Sigmoid colon (tissue), 7 donors: ENCODE results near the gene PAF1. TPM values are rescaled to one million over a fixed set of nuclear protein-coding genes. Genes with fewer than 3 reads are reported as not detected.

Experiments
- DNase-seq: peaks from one replicate; pipeline ENCODE4 v3.0.0-alpha.2; 2019
- H3K27ac ChIP-seq, 4 donors: fragments of 200-600 bp; sonication (generic); one replicate each; pipeline ENCODE4 v1.5.1; 2016 to 2019; ENCODE audit warnings: mild to moderate bottlenecking in 1 of 4
- H3K27me3 ChIP-seq, 3 donors: fragments of 200-600 bp; sonication (generic); one replicate each; pipeline ENCODE4 v1.5.1; 2019; ENCODE audit warnings: mild to moderate bottlenecking in 1 of 3
- H3K36me3 ChIP-seq, 4 donors: fragments of 200-600 bp; sonication (generic); one replicate each; pipeline ENCODE4 v1.5.1; 2016 to 2019
- H3K4me1 ChIP-seq, 4 donors: fragments of 200-600 bp; sonication (generic); one replicate each; pipeline ENCODE4 v1.5.1; 2017 to 2019
- H3K4me3 ChIP-seq, 4 donors: fragments of 200-600 bp; sonication (generic); one replicate each; pipeline ENCODE4 v1.5.1; 2017 to 2019; ENCODE audit warnings: mild to moderate bottlenecking in 2 of 4, moderate library complexity in 1 of 4
- H3K9me3 ChIP-seq, 4 donors: fragments of 200-600 bp in 3 of 4; sonication (generic) in 3 of 4; one replicate each; pipeline versions ENCODE4 v1.5.1 to v1.6.1; 2013 to 2019
- CTCF ChIP-seq, 4 experiments: fragments of 450-650 bp in 3 of 4; fragments of 200-600 bp in 1 of 4; IDR thresholded peaks; one replicate each; pipeline ENCODE4 v1.5.1; 2016 to 2019; ENCODE audit warnings: antibody characterized with exemption in 4 of 4, mild to moderate bottlenecking in 3 of 4, moderate library complexity in 2 of 4
- EP300 ChIP-seq, 4 donors: sonication (generic); formaldehyde crosslinking; IDR thresholded peaks; one replicate each; pipeline ENCODE4 v1.6.1; 2017; ENCODE audit warnings: antibody characterized with exemption in 4 of 4
- POLR2A ChIP-seq, 2 donors: fragments of 450-650 bp; IDR thresholded peaks; one replicate each; pipeline ENCODE4 v1.6.1; 2016; ENCODE audit warnings: antibody characterized with exemption in 2 of 2, mild to moderate bottlenecking in 2 of 2, moderate library complexity in 2 of 2
- POLR2AphosphoS5 ChIP-seq, 4 donors: sonication (generic); formaldehyde crosslinking; IDR thresholded peaks; one replicate each; pipeline ENCODE4 v1.6.1; 2017; ENCODE audit warnings: antibody characterized with exemption in 4 of 4
- WGBS, 2 donors: extraction: QIAGEN DNeasy Blood & Tissue Kit; methylation state at CpG; one replicate each; pipeline ENCODE4 v1.1.7; 2013; 5-methylcytosine and 5-hydroxymethylcytosine counted together
- intact Hi-C: fragments of 100-400 bp; cut with DNase I; formaldehyde crosslinking; loops from one replicate; pipeline ENCODE4 v1.15.1; 2023
- polyA plus RNA-seq, 3 donors: library from polyadenylated mRNA; stranded (reverse); fragments of 200-250 nt; gene quantifications; one replicate each; pipeline ENCODE4 v1.2.3, GENCODE V29; 2013
- total RNA-seq, 4 donors: library from RNA; depleted of rRNA; stranded (reverse); fragments of >200 nt; gene quantifications; one replicate each; pipeline ENCODE4 v1.1.0, GENCODE V29; 2016
- donor health status: healthy with polysubstance abuse.
- donor health status: Bipolar disorder and iron deficiency.
- donor health status: healthy.

Gene PAF1
- total and polyA plus RNA-seq, 7 donors, result 28.2 to 51.8 (median 37.7) TPM

GRCh38 chr19:39403331-39404312 is 12.7 kb upstream of the PAF1 start:
- Histone ChIP-seq H3K4me1 (peaks cover 0 to 57% (median 47%) of the 10 kb centered on the region in 4 donors), H3K4me3 (peak overlapping the region; percentile 50 to 61 (median 59))

GRCh38 chr19:39402346-39403300 is 11.7 kb upstream of the PAF1 start:
- no peaks in the 10 kb centered on the region for H3K27me3 ChIP-seq
- no peaks in the 10 kb centered on the region for H3K9me3 ChIP-seq
- peak in 1 of 2 donors; percentile 43 for TF ChIP-seq POLR2A (IDR thresholded peaks at IDR 0.05)
- TF ChIP-seq EP300 (IDR thresholded peaks at IDR 0.05), result peak in 2 of 4 donors; percentile 72 to 89
- TF ChIP-seq CTCF (IDR thresholded peaks at IDR 0.05), result no peak
- peak; percentile 57 to 91 (median 84) for TF ChIP-seq POLR2AphosphoS5 (IDR thresholded peaks at IDR 0.05)
- peak; percentile 97 for DNase-seq
- H3K27ac ChIP-seq, result peak overlapping the region; percentile 100
- intact Hi-C loops, result loop anchor here (1.0 to 10.0 kb wide), 3 partner anchors 10 to 1312 kb away; partner anchors contain the start of genes COQ8B, ITPKC and PLEKHG2
- 0 to 2% methylated on average over 59 of the region's 59 CpGs for WGBS, 2 donors
- H3K36me3 ChIP-seq, result peaks cover 1 to 8% (median 5%) of the 10 kb centered on the region in 4 donors
- H3K4me3 ChIP-seq, result peak overlapping the region; percentile 50 to 61 (median 59)
- H3K4me1 ChIP-seq, result peaks cover 0 to 67% (median 57%) of the 10 kb centered on the region in 4 donors

More at GRCh38 chr19:39403331-39404312, 12.7 kb upstream of the PAF1 start:
- TF ChIP-seq EP300 (IDR thresholded peaks at IDR 0.05) (peak; percentile 92 to 99 (median 96)), POLR2A (IDR thresholded peaks at IDR 0.05) (peak; percentile 63 to 71), POLR2AphosphoS5 (IDR thresholded peaks at IDR 0.05) (peak; percentile 89 to 98 (median 93)), CTCF (IDR thresholded peaks at IDR 0.05) (no peak)
- 2 to 3% methylated on average over 43 of the region's 43 CpGs for WGBS, 2 donors
- DNase-seq, result peak; percentile 100
- intact Hi-C loops, result loop anchor here (1.0 to 10.0 kb wide), 3 partner anchors 9 to 1311 kb away; partner anchors contain the start of genes COQ8B, ITPKC and PLEKHG2
- no peaks in the 10 kb centered on the region for H3K27me3 ChIP-seq
- H3K36me3 ChIP-seq, result peaks cover 11 to 18% (median 15%) of the 10 kb centered on the region in 4 donors
- no peaks in the 10 kb centered on the region for H3K9me3 ChIP-seq
- peak overlapping the region; percentile 100 for H3K27ac ChIP-seq

- Histone ChIP-seq H3K4me1 (peaks cover 0 to 71% (median 64%) of the 10 kb centered on the region in 4 donors), H3K36me3 (peaks cover 0 to 8% (median 0%) of the 10 kb centered on the region in 4 donors), H3K9me3 (no peaks in the 10 kb centered on the region), H3K4me3 (peak overlapping the region in 2 of 4 donors; percentile 50 to 60), H3K27me3 (no peaks in the 10 kb centered on the region), H3K27ac (peak overlapping the region; percentile 100)
- WGBS, 2 donors, result 9 to 27% methylated on average over 25 of the region's 25 CpGs
- TF ChIP-seq CTCF (IDR thresholded peaks at IDR 0.05) (no peak), POLR2AphosphoS5 (IDR thresholded peaks at IDR 0.05) (peak; percentile 20 to 68 (median 37)), POLR2A (IDR thresholded peaks at IDR 0.05) (peak in 1 of 2 donors; percentile 33), EP300 (IDR thresholded peaks at IDR 0.05) (peak in 1 of 4 donors; percentile 64)
- peak; percentile 85 for DNase-seq
- intact Hi-C loops, result loop anchor here (10.0 kb wide), 2 partner anchors 747 to 1313 kb away; partner anchors contain the start of genes COQ8B and ITPKC
These were observed 10.8 kb upstream of the PAF1 start for GRCh38 chr19:39401549-39402345.
